RPMI7951 (cell line): ENCODE measurements around the gene PRSS21. TPM values are rescaled to one million over a fixed set of nuclear protein-coding genes. Genes with fewer than 3 reads are reported as not detected.

Experiments
- DNase-seq: peaks from one replicate; pipeline ENCODE4 v3.0.0-alpha.2; 2012; ENCODE audit warnings: low read depth
- total RNA-seq: library from RNA; depleted of rRNA; stranded (reverse); fragments of >200 nt; shearing (Covaris generic); gene quantifications from 2 replicates; pipeline ENCODE4 v1.2.3, GENCODE V29; 2014; rRNA removed

Gene PRSS21
- not detected in 2 replicates for total RNA-seq

GRCh38 chr16:2816751-2817339 is at the start of gene PRSS21:
Gene PRSS21 (plus strand): TSS chr16:2817237. CDS start chr16:2817269, 32 bp downstream.
- DNase-seq: no peak

GRCh38 chr16:2767891-2768290 is 49.1 kb upstream of the PRSS21 start:
- no peak for DNase-seq

GRCh38 chr16:2768403-2769089 is 48.5 kb upstream of the PRSS21 start:
- DNase-seq: no peak

GRCh38 chr16:2769100-2769529 is 47.9 kb upstream of the PRSS21 start:
- DNase-seq: no peak

GRCh38 chr16:2769675-2770056 is 47.4 kb upstream of the PRSS21 start:
- DNase-seq: no peak

GRCh38 chr16:2770057-2770951 is 46.7 kb upstream of the PRSS21 start:
- no peak for DNase-seq

- no peak for DNase-seq
Measured at GRCh38 chr16:2771496-2772402, 45.3 kb upstream of the PRSS21 start.

GRCh38 chr16:2773188-2773968 is 43.7 kb upstream of the PRSS21 start:
- peak; percentile 26 for DNase-seq

GRCh38 chr16:2774161-2774891 is 42.7 kb upstream of the PRSS21 start:
- no peak for DNase-seq

GRCh38 chr16:2775131-2775716 is 41.8 kb upstream of the PRSS21 start:
- no peak for DNase-seq

GRCh38 chr16:2775765-2776499 is 41.1 kb upstream of the PRSS21 start:
- no peak for DNase-seq

GRCh38 chr16:2776500-2777139 is 40.4 kb upstream of the PRSS21 start:
- DNase-seq: no peak

GRCh38 chr16:2777231-2777902 is 39.7 kb upstream of the PRSS21 start, which contains the start of gene ELOB:
Gene ELOB (minus strand): TSS chr16:2777280. CDS start chr16:2777239, 41 bp downstream.
- DNase-seq: peak; percentile 77

GRCh38 chr16:2777903-2778629 is 39.0 kb upstream of the PRSS21 start:
- no peak for DNase-seq

GRCh38 chr16:2778630-2778958 is 38.4 kb upstream of the PRSS21 start:
- DNase-seq: no peak

- no peak for DNase-seq
Measured at GRCh38 chr16:2779151-2779920, 37.7 kb upstream of the PRSS21 start.
